SU-DHL-6 (cell line): ENCODE data around the gene KCNN2.

Source experiments
- CTCF ChIP-seq: fragments of 200-600 bp; sonication (generic); IDR thresholded peaks from one replicate; pipeline ENCODE4 v1.5.1; 2017; ENCODE audit warnings: antibody characterized with exemption, mild to moderate bottlenecking, low read length, moderate library complexity; ENCODE audit not compliant: insufficient read depth, poor library complexity, severe bottlenecking
- EZH2phosphoT487 ChIP-seq: fragments of 200-600 bp; sonication (generic), shearing (Covaris generic); conservative IDR thresholded peaks from 2 replicates; pipeline ENCODE4 v1.6.1; 2018; ENCODE audit warnings: mild to moderate bottlenecking, antibody characterized with exemption, low read length, moderate library complexity, mixed read lengths

GRCh38 chr5:114327987-114328386 lies 33.9 kb upstream of the KCNN2 start:
- no peak for TF ChIP-seq CTCF
- no peak for TF ChIP-seq EZH2phosphoT487
